ENCODE data around the gene SLC47A2.
A peak's percentile ranks its signal among the peaks of the same experiment; 100 is the strongest.

Gene SLC47A2

DNA sequence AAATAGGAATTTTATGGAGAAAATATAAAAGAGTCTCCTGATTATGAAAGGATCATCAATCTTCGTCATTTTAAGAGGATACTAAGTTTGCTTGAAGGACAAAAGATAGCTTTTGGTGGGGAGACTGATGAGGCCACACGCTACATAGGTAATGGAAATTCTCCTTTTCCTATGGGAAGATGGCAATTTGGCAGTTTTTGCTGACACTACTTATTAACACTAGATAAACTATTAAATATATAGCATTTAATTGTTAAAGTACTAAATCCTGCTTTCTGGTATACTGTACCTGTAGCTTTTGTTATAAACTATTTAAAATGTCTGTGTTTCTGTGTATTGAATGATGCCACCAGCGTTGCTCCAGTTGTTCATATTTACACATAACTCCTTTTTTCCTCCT lies 55.3 kb downstream of the SLC47A2 start:
- no peak for DNase-seq

DNA sequence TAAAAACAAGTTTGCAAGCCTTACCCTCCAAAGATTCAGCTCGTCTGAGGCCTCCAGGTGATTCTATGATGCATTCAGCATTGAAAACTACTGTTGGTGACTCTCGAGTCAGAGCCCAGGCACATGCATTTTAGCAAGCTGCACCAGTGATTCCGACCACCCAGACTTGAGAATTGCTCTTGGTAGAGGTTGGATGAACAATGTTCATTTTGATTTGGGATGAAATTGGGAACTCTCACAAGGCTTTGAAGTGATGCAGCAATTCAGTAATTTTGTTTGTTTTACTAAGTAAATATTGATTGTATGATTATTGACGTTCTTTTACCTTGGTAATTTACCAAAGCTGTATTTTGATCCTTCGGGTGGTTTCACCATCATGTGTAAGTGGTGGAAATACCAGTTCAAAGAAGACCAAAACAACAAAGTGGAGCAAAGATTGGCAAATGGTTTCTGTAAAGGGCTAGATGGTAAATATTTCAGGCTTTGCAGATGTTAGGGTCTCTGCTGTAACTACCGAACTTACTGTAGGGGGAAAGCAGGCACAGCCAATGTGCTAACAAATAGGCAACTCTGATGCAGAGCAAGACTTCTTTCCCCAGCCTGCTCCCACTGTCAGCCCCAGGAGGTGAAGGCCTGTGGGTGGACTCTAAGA lies 56.0 kb downstream of the SLC47A2 start:
- DNase-seq = no peak

DNA sequence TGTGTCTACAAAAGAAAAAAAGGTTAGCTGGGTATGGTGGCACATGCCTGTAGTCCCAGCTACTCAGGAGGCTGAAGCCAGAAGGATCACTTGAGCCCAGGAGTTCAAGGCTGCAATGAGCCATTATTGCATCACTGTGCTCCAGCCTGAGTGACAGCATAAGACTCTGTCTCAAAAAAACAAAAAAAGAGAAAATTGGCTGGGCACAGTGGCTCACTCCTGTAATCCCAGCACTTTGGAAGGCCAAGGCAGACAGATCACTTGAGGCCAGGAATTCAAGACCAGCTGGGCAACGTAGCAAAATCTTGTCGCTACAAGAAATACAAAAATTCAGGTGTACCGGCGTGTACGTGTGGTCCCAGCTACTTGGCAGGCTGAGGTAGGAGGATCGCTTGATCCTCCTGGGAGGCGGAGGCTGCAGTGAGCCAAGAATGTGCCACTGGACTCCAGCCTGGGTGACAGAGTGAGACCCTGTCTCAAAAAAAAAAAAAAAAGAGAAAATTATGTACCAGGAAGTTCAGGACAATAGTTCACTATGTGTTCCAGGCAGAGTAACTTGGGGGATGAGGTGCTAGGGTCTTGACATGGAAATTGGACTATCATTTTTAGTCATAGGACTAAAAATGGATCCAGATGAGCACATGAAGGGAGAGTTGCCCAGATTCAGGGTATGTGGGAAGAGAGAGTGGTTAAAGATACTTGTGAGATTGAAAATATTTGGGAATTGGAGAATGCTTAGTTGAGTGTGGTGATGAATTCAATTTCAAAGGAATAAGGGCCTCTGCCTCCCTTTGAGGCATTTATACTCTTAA lies 56.8 kb downstream of the SLC47A2 start:
- DNase-seq = no peak

DNA sequence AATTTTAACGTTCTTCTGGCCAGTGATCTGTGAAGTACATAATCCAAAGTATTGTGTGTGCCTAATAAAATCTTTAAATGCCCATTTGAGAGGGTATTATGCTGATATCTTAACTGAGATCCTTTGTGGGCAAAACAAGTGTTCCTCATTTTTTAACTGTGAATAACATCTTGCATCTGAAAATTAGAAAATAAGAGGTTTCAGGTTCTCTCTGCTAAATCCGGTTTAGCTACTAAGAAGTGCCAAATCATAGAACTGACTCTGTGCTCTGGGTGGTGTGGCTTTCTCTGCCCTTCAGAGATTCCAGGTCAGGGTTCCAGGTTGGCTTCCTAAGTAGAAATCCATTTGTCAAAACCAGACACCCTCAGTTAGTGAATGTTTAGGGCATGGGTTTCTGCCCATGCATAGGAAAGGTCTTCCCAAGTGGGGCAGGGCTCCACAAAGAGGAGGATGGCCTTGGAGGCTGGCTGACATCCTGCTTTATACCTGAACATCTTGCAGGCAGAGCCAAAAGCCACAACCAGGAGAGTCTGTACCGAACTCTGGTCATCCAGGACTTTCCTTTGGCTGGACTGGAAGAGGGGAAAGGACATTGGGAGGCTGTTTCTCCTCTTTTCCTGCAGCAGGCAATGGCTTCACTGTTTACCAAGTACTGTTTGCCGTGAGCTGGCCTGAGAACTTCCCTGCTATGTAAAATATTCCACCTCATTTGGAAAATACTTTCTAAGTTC lies 59.4 kb downstream of the SLC47A2 start:
- no peak for DNase-seq

DNA sequence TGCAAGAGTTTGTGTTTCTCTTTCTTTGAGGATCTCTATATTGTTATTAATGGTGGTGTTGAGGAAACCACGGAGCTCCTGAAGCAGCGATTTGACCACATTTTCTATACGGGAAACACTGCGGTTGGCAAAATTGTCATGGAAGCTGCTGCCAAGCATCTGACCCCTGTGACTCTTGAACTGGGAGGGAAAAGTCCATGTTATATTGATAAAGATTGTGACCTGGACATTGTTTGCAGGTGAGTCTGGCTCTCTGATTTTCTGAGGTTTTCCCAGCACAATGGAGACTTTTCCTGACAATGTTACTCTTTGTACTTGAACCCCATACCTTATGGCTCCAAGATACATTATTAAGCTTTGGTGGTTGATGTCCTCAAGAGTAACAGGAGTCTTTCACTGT lies 60.0 kb downstream of the SLC47A2 start:
- no peak for DNase-seq

DNA sequence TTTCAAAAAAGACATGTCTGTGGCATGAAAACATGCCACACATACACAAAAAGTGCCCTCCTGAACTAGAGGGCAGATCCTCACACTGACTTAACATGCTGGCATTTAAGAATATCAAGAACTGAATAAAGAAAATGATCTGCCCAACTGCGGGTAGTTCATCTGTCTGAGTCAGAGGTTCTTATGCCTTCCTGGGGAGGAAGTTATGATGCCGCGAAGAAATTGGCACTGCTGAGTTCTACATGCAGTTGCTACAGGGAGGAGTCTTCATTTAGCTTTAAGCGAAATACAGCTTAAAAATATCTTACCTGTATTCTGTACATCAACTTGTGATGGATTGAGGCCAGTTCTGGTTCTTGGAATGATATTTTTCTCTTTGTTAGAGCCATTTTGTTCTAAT lies 61.5 kb downstream of the SLC47A2 start:
- DNase-seq = no peak

DNA sequence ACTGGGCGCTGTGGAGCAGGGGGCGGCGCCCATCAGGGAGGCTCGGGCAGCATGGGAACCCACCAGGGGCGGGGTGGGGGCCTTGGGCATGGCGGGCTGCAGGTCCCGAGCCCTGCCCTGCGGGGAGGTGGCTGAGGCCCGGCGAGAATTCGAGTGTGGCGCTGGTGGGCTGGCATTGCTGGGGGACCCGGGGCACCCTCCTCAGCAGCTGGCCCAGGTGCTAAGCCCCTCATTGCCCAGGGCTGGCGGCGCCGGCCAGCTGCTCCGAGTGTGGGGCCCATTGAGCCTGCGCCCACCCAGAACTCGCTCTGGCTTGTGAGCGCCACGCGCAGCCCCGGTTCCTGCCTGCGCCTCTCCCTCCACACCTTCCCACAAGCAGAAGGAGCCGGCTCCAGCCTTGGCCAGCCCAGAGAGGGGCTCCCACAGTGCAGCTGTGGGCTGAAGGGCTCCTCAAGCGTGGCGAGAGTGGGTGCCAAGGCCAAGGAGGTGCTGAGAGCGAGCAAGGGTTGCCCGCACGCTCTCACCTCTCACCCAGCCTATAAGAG lies 62.0 kb downstream of the SLC47A2 start:
- DNase-seq = no peak

DNA sequence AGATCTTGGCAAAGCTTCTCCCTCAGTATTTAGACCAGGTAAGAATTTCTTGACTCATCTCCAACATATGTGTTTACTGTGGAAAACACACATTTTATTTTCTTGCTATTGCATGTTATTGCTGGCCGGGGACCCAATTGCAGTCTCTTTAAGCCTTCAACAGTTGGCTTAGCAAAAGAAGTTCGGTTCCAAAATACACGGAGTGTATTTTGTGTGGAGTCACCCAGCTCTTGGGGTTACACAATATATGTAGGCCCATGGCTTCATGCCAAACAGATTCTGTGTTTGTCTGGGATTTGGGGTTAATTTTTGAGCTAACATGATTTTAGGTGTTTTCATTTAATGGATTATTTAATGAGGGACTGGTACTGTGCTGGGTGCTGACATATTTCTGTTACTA lies 63.8 kb downstream of the SLC47A2 start:
- no peak for DNase-seq

DNA sequence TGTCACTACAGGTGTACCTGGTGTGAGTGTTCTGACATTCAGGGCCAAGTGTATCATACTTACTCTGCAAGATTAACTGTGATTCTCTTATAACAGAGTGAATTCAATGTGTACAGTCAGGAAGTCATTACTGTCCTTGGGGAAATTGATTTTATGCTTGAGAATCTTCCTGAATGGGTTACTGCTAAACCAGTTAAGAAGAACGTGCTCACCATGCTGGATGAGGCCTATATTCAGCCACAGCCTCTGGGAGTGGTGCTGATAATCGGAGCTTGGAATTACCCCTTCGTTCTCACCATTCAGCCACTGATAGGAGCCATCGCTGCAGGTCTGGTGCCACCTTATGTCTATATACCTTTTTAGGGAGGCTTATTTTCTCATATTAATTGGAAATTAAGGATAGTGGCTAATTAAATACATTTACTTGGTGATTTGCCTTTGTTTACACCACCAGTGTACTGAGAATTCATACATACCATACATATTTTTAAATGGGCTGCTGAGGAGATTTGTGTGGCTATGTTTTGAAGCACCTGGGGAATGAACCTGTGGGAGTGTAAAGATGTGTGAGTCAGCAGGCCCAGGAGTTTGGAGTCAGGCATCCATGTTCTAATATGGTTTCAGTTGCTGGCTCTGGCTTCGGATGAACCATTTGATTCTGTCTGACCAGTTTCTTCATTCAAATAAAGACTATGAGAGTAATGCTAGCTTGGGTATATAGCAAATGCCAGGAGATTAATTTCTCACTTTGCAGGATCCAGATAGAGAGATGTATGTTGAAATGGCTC lies 64.7 kb downstream of the SLC47A2 start:
- DNase-seq = no peak

DNA sequence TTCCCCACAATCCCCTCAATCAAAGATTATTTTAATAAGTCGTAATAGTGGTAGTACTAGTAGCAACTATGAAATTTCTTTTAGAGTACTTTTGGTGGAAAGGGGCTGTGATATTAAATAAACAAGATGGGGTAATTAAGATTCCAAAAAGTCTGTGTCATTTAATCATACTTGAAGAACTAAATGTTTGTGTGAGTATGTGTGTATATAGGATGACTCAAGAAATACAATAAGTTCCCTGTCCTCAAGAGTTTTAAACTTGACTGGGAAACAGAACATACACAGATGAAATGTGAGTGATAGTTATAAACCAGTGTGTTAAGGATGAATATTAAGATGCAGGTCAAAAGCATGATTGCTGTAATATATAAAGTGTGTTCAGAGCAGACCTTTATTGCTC lies 65.6 kb downstream of the SLC47A2 start:
- DNase-seq = no peak

DNA sequence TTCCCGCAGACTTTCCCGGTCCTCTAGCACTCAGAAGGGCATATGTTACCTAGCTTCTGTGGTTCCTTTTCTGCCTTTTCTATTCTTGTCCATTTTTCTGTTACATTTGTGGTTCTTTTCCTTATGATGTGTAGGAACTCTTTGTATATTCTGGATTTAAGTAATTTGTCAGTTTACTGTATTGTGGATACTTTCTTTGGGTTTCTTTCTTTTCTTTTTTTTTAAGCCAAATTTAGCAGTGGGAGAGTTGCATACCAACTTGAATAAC lies 67.2 kb downstream of the SLC47A2 start:
- DNase-seq = no peak

DNA sequence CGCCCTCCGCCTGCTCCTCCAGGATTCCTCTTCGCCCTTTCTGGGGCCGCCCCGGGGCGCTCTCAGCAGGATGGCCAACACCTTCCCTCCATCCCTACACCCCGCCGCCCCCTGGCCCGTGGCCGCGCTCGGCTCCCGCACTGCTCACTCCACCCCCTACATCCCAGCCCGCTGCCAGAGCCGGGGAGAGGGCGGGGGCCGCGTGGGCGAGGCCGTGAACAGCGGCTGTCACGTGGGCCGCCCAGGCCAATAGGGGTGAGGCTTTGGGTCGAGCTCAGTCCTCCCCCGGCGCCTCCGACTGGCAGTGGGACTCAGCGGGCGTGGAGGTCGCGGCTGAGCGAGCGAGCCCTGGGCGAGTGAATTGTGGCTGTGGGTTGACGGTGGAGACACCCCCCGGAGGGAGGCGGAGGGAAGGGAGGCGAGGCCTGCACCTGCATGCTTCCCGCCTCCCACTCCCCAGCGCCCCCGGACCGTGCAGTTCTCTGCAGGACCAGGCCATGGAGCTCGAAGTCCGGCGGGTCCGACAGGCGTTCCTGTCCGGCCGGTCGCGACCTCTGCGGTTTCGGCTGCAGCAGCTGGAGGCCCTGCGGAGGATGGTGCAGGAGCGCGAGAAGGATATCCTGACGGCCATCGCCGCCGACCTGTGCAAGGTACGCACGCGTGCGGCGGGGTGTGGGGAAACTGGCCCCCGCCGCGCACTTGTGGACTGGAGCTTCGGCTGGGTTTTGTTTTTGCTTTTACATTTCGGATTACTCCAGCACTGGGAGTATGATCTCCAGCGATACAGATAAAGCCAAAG lies 67.7 kb downstream of the SLC47A2 start, which contains the start of gene ALDH3A2:
Gene ALDH3A2, plus strand, starts transcription at position 277 of the 799 bp plus-strand sequence. Its CDS starts 221 bp downstream, at position 498.
- peak; percentile 99 for DNase-seq

DNA sequence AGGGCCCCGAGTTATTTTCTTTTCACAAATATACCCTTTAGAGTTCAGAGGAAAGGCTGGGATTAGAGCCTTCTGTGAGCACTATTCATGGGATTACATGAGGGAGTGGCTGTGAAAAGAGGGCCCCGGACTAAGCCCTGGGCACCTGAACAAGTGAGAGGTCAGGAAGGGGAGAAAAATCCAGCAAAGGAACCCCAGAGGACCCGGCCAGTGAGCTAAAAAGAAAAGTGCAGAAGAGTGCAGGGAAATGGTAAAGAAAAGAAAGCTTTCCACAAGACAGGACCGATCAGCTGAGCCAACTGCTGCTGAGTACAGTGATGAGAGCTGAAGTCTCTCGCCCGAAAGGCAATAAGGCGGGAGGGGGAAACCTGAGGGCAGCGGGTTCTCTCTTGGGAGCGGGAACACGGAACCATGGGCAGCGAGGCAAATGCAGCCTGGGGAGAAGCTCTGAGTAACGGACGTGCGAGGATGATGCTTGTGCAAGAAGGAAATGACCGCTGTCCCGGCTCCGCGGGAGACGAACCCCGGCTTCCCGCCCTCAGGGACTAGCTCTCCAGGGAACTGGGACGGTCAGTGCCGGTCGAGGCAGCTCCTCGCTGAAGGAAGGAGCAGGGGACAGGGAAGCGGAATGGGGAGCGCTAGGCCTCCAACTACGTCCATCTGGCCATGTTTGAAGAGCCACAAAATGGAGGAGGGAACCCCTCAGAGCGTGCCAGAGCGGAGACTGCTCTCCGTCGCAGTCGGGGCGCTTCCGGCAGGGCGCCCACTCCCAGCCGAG lies 68.5 kb downstream of the SLC47A2 start:
- DNase-seq = peak; percentile 82

DNA sequence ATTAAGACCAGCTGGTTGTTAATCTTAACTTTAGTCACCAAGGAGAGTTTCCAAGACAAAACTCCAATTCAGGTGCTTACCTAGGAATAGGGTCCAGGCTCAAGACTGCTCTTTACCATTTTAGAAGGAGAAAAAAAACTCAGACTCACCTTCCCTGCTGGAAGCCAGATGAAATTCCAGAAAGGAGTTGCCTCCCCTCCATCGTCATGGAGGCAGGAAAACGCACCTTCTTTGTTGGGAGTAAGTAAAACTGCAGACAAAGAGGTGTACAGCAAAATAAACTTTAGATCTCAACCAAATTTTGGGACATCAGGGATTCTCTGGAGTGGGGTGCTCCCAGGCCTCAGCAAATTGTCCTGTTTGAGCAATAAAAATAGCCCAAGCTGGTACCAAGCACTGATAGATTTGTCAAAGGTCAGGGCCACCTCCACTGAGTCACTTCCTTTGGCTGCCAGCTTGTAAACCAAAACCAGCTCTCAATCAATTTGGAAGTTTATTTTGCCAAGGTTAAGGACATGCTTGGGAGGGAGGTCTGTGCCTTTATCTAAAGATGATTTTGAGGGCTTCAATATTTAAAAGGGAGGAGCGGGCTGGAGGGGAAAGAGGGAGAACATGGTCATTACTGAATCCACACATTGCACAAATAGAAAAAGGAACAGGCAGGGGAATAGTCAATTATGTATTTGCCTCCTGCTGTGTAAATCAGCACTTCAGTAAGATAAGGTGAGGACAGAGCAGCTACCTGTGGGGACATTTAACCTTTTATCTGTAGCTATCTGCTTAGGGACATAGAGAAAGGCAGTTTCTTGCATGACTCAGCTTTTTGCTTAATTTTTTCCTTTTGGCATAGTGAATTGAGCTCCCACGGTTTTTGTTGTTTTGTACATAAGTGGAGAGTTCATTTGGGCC lies 69.3 kb downstream of the SLC47A2 start:
- DNase-seq = no peak

DNA sequence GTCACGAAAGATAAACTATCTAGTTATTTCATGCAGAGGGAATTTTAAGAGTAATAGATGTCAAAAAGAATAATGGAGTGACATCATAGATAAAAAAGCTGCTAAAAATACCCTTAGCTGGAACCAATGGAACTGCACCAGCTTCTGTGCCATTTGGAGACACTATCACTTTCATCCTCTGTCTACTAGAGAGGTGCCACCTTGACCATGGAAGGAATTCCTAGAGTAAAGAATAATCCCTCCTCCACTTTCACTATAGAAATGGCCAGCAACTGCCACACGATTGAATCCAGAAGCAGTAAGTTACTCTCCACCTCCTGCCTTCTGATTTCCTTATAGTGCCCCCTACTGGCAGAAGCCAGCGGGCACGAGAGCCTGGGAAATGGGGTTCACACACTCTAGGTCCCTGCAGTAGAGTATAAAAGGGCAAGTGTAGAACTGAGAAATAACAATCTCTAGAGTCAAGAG lies 70.6 kb downstream of the SLC47A2 start:
- DNase-seq = peak; percentile 73

DNA sequence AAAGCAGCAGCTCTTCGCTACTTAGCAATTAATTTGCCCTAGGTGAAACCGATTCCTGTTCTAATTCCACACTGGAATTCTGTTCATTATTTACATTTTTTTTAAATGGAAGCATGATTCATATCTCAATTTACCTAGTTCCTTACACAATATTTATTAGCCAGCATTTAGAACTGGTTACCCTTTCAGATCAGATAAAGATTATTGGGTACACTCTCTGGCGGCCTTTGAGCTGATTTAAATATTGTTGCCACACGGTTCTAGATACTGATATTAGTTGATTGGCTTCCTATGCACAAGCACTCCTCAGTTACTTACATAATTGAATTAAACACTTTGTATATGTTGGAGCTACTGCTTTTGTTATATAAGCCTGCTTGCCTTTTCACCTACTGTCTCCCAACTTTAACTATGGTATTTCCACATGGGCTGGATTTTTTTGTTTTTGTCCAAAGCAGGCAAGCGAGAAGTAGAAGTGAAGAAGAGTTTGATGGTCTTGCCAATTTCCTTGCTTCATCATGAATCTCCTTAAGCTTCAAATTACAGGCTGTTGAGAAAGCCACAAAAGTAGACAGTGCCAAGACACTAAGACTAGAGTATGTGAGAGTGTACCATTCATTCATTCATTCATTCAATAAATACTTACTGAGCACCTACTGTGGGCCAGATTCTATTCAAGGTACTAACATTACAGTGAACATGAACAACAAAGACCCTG lies 71.7 kb downstream of the SLC47A2 start:
- no peak for DNase-seq

DNA sequence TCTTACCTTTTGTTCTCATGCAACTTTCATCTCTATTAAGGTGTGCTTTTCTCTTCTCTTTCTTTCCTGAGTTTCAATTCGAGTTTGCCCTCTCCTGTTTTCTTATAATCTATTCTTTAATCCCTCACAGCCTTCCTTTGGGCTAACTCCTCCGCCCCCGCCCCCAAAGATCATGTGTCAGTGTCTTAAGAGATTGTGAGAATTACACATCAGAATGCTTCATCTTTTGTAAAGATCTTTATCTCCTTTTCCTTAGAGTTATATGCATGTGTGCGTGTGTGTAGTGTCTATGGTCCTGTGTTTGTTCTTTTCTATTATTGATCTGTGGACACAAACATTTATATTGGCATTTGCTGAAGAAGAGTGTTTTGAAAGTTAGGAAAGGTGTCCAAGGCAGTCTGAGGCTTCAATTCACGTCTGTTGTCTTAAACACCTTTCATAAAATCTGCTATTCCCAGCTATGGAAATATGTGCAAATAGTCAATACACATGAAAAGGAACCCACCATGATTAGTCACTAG lies 74.0 kb downstream of the SLC47A2 start:
- peak; percentile 32 for DNase-seq

DNA sequence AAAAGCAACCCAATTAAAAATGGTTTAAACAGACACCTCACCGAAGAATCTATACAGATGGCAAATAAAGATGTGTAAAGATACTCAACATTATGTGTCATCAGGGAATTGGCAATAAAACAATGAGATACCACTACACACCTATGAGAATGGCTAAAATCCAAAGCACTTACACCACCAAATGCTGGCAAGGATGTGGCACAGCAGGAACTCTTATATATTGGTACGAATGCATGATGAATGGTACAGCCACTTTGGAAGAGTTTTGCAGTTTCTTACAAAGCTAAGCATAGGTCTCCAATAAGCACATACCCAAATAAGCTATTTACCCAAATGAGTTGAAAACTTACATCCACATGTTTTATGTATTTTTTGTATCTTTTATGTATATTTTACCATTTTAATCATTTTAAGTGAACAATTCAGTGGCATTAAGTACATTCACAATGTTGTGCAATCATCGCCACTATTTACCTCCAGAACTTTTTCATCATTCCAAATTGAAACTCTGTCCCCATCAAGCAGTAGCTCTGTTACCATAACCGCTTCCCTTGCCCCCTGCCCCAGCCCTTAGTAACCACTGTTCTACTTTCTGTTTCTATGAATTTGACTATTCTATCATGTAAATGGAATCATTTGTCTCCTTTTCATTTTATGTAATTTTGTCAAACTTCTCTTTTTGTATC lies 74.6 kb downstream of the SLC47A2 start:
- no peak for DNase-seq
